H1 (cell line): ENCODE data around the gene OR5H1. TPM values are rescaled to one million over a fixed set of nuclear protein-coding genes. Genes with fewer than 3 reads are reported as not detected.

Experiments used
- CTCF ChIA-PET: fragments of 300-600 bp; sonication (Branson Sonifier 250); formaldehyde crosslinking; loops from one replicate; lab custom pipeline; 2021; ENCODE audit not compliant: partially characterized antibody; lab: Charles Lee
- POLR2A ChIA-PET: fragments of 300-600 bp; sonication (Branson Sonifier 250); formaldehyde crosslinking; loops from one replicate; lab custom pipeline; 2021; ENCODE audit warnings: inconsistent platforms; ENCODE audit not compliant: partially characterized antibody; lab: Charles Lee
- DNase-seq, 2 experiments: peaks; one replicate each; pipeline versions ENCODE4 v3.0.0 to v3.0.0-alpha.2; 2010 to 2022; ENCODE audit warnings: low spot score in 2 of 2, low read depth in 1 of 2, mixed read lengths in 1 of 2
- FAIRE-seq: peaks from 2 replicates; lab custom pipeline; 2011; peaks lifted over from hg19 to GRCh38; lab: Jason Lieb, UNC
- H2AFZ ChIP-seq: 2 replicates; pipeline ENCODE4 v1.8.1; 2012; ENCODE audit warnings: low read length, inconsistent platforms
- H2AK5ac ChIP-seq: 2 replicates; pipeline ENCODE4 v1.6.1; 2013; ENCODE audit warnings: low read depth, low read length
- H2BK120ac ChIP-seq: replicated peaks from 2 replicates; pipeline ENCODE3; 2013; ENCODE audit warnings: low read depth, low read length, inconsistent platforms
- H2BK12ac ChIP-seq: 2 replicates; pipeline ENCODE4 v1.6.1; 2013; ENCODE audit warnings: low read depth, low read length
- H2BK15ac ChIP-seq: 2 replicates; pipeline ENCODE4 v1.6.1; 2013; ENCODE audit warnings: low read length
- H2BK20ac ChIP-seq: 2 replicates; pipeline ENCODE4 v1.6.1; 2013; ENCODE audit warnings: low read length
- H2BK5ac ChIP-seq: 2 replicates; pipeline ENCODE4 v1.6.1; 2013; ENCODE audit warnings: low read depth, low read length
- H3K14ac ChIP-seq: 2 replicates; pipeline ENCODE4 v1.6.1; 2013; ENCODE audit warnings: inconsistent platforms; ENCODE audit not compliant: insufficient read length
- H3K18ac ChIP-seq: 2 replicates; pipeline ENCODE4 v1.6.1; 2013; ENCODE audit warnings: low read length; ENCODE audit errors: extremely low read depth
- H3K23ac ChIP-seq: 2 replicates; pipeline ENCODE4 v1.6.1; 2013; ENCODE audit warnings: inconsistent platforms; ENCODE audit not compliant: insufficient read length
- H3K23me2 ChIP-seq: 2 replicates; pipeline ENCODE4 v1.6.1; 2013; ENCODE audit warnings: low read depth, low read length
- H3K27ac ChIP-seq: 2 replicates; pipeline ENCODE4 v1.6.1; 2011; ENCODE audit warnings: low read depth, low read length, inconsistent platforms
- H3K27me3 ChIP-seq, 4 experiments: replicated peaks in 1 of 4; 1 replicate in 1 of 4; 2 replicates in 3 of 4; pipeline versions ENCODE4 v1.6.1 to v1.8.1; 2011 to 2013; ENCODE audit warnings: low read length in 3 of 4, mild to moderate bottlenecking in 3 of 4, inconsistent platforms in 2 of 4, mixed read lengths in 2 of 4, moderate library complexity in 1 of 4; ENCODE audit not compliant: control insufficient read depth in 3 of 4, insufficient read depth in 3 of 4; ENCODE audit errors: extremely low read depth in 1 of 4
- H3K36me3 ChIP-seq, 4 experiments: 2 replicates each; pipeline versions ENCODE4 v1.6.1 to v1.8.1; 2011 to 2013; ENCODE audit warnings: mild to moderate bottlenecking in 4 of 4, low read length in 3 of 4, moderate library complexity in 2 of 4, control low read depth in 1 of 4, inconsistent platforms in 1 of 4; ENCODE audit not compliant: insufficient read depth in 4 of 4, control insufficient read depth in 2 of 4
- H3K4ac ChIP-seq: replicated peaks from 2 replicates; pipeline ENCODE3; 2013; ENCODE audit warnings: low read length, low read depth, mixed read lengths, inconsistent platforms; ENCODE audit not compliant: insufficient read length
- H3K4me1 ChIP-seq, 4 experiments: replicated peaks in 1 of 4; 1 replicate in 1 of 4; 2 replicates in 3 of 4; pipeline versions ENCODE4 v1.6.1 to v1.8.1; 2011 to 2013; ENCODE audit warnings: low read length in 3 of 4, inconsistent platforms in 2 of 4, mixed read lengths in 1 of 4; ENCODE audit not compliant: insufficient read depth in 4 of 4, control insufficient read depth in 3 of 4
- H3K4me2 ChIP-seq, 2 experiments: 2 replicates each; pipeline versions ENCODE4 v1.6.1 to v1.8.1; 2011 to 2013; ENCODE audit warnings: low read depth in 2 of 2, low read length in 2 of 2, control low read depth in 1 of 2, inconsistent platforms in 1 of 2, mild to moderate bottlenecking in 1 of 2; ENCODE audit not compliant: insufficient read depth in 1 of 2
- H3K4me3 ChIP-seq, 4 experiments: fragments of 200-600, 300-600 bp in 1 of 4; sonication (generic), shearing (Covaris generic), sonication (Bioruptor Twin) in 1 of 4; 2 replicates each; pipeline versions ENCODE4 v1.5.1 to v1.8.1; 2011 to 2016; ENCODE audit warnings: low read length in 4 of 4, low read depth in 3 of 4, control low read depth in 2 of 4, inconsistent platforms in 2 of 4, mild to moderate bottlenecking in 2 of 4, mixed read lengths in 1 of 4, moderate library complexity in 1 of 4; ENCODE audit not compliant: insufficient read depth in 2 of 4; ENCODE audit errors: extremely low read depth in 1 of 4
- H3K56ac ChIP-seq: replicated peaks from 2 replicates; pipeline ENCODE3; 2013; ENCODE audit warnings: low read depth, mild to moderate bottlenecking, mixed read lengths, low read length, inconsistent platforms; ENCODE audit not compliant: insufficient read length
- H3K79me1 ChIP-seq: 2 replicates; pipeline ENCODE4 v1.6.1; 2013; ENCODE audit warnings: low read depth, low read length, control low read depth
- H3K79me2 ChIP-seq, 2 experiments: 2 replicates each; pipeline versions ENCODE4 v1.6.1 to v1.8.1; 2012 to 2013; ENCODE audit warnings: low read length in 2 of 2, mild to moderate bottlenecking in 2 of 2, inconsistent platforms in 1 of 2; ENCODE audit not compliant: insufficient read depth in 2 of 2, control insufficient read depth in 1 of 2
- H3K9ac ChIP-seq, 4 experiments: replicated peaks in 1 of 4; 1 replicate in 1 of 4; 2 replicates in 3 of 4; pipeline versions ENCODE4 v1.6.1 to v1.8.1; 2011 to 2013; ENCODE audit warnings: low read depth in 3 of 4, low read length in 3 of 4, control low read depth in 2 of 4, mild to moderate bottlenecking in 2 of 4, moderate library complexity in 2 of 4, inconsistent platforms in 1 of 4; ENCODE audit errors: extremely low read depth in 1 of 4
- H3K9me3 ChIP-seq, 2 experiments: 2 replicates each; pipeline versions ENCODE4 v1.6.1 to v1.8.1; 2012 to 2013; ENCODE audit warnings: mild to moderate bottlenecking in 2 of 2, moderate library complexity in 2 of 2, control low read depth in 1 of 2, inconsistent platforms in 1 of 2, low read depth in 1 of 2, low read length in 1 of 2, mixed read lengths in 1 of 2; ENCODE audit not compliant: insufficient read depth in 2 of 2
- H4K20me1 ChIP-seq, 2 experiments: replicated peaks in 1 of 2; 2 replicates each; pipeline versions ENCODE3 to v1.8.1; 2011 to 2013; ENCODE audit warnings: inconsistent platforms in 2 of 2, low read length in 2 of 2, mild to moderate bottlenecking in 1 of 2; ENCODE audit not compliant: insufficient read depth in 2 of 2, control insufficient read depth in 1 of 2
- H4K5ac ChIP-seq: 2 replicates; pipeline ENCODE4 v1.6.1; 2013; ENCODE audit warnings: low read length, low read depth, mixed read lengths, inconsistent platforms; ENCODE audit not compliant: insufficient read length
- H4K8ac ChIP-seq: 2 replicates; pipeline ENCODE4 v1.8.0; 2013; ENCODE audit warnings: mild to moderate bottlenecking, moderate library complexity, low read length, inconsistent platforms; ENCODE audit not compliant: insufficient read depth; ENCODE audit errors: extremely low read depth
- H4K91ac ChIP-seq: replicated peaks from 2 replicates; pipeline ENCODE3; 2013; ENCODE audit warnings: low read length, mixed read lengths, inconsistent platforms; ENCODE audit not compliant: insufficient read length
- KDM4A ChIP-seq: IDR thresholded peaks from one replicate; pipeline ENCODE4 v1.7.1; 2012; ENCODE audit warnings: low read depth, mild to moderate bottlenecking, moderate library complexity, low read length, inconsistent platforms; ENCODE audit not compliant: severe bottlenecking
- KDM5A ChIP-seq: fragments of 200-600 bp; IDR thresholded peaks from 2 replicates; pipeline ENCODE4 v1.7.1; 2012; ENCODE audit warnings: mild to moderate bottlenecking, low read length, inconsistent platforms, mixed read lengths
- WGBS, 2 experiments: shearing (Covaris generic) in 1 of 2; methylation state at CpG; one replicate each; pipeline versions ENCODE4 v1.1.6 to v1.1.7; 2013 to 2015; ENCODE audit warnings: low lambda C conversion rate in 2 of 2, mixed read lengths in 2 of 2, inconsistent platforms in 1 of 2, low coverage in 1 of 2, missing lambda C conversion rate in 1 of 2; ENCODE audit not compliant: insufficient replicate concordance in 2 of 2, insufficient coverage in 1 of 2, insufficient read length in 1 of 2; ENCODE audit errors: extremely low coverage in 1 of 2, missing lambda C conversion rate in 1 of 2; 5-methylcytosine and 5-hydroxymethylcytosine counted together
- polyA plus RNA-seq, 7 experiments: library from polyadenylated mRNA; depleted of rRNA in 3 of 7; stranded (reverse) in 5 of 7; unstranded in 2 of 7; fragments of >200 nt in 5 of 7; fragments of 200-250 nt in 2 of 7; gene quantifications; 1 replicate in 5 of 7; 2 replicates in 1 of 7; 4 replicates in 1 of 7; pipeline versions ENCODE4 v1.2.1 to v1.2.3, GENCODE V29; 2011 to 2013; ENCODE audit warnings: missing spikeins in 2 of 7, mixed read lengths in 2 of 7
- total RNA-seq: library from RNA; stranded (reverse); fragmentation: NEBNext Ultra II Directional; extraction: Animal tissue kit (Norgen Biotek cat#: 25700); gene quantifications from 2 replicates; pipeline ENCODE4 v1.2.1, GENCODE V29; 2021

The OR5H1 gene
- total and polyA plus RNA-seq, 2 of the 8 experiments (the other 6 are each of a cell fraction or from before 2014, with no cell fraction given), result not detected

DNA sequence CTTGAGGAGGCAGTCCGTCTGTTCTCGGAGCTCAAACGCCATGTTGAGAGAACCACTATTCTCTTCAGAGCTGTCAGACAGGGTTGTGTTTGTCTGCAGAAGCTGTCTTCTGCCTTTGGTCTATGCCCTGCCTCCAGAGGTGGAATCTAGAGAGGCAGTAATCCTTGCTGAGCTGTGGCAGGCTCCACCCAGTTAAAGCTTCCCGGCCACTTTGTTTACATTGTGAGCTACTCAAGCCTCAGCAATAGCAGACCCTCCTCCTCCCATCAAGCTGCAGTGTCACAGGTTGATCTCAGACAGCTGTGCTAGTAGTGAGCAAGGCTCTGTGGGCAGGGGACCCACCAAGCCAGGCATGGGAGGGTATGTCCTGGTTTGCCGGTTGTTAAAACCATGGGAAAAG lies 34.6 kb upstream of the OR5H1 start:
- H3K36me3 ChIP-seq, result no peaks in the 10 kb centered on the region
- WGBS, 2 experiments, result 91% methylated on average over 5 of the region's 5 CpGs; no CpG with 5 or more reads in 1 of the 2 experiments
- no peaks in the 10 kb centered on the region for H3K79me2 ChIP-seq
- H2BK5ac ChIP-seq, result no peak overlapping the region
- H4K8ac ChIP-seq, result no peak overlapping the region
- no peak overlapping the region for H2AK5ac ChIP-seq
- FAIRE-seq (no peak), DNase-seq (no peak)
- H4K20me1 ChIP-seq, result no peaks in the 10 kb centered on the region
- CTCF ChIA-PET, result interaction anchor here (1.0 kb wide), 1 partner anchor 23 kb away, joined by 3 read pairs; no protein-coding TSS in a partner anchor
- no peak overlapping the region for H3K23ac ChIP-seq
- H3K9ac ChIP-seq, result no peak overlapping the region
- no peak overlapping the region for H2AFZ ChIP-seq
- H4K5ac ChIP-seq, result no peak overlapping the region
- H3K9me3 ChIP-seq, result peaks cover 0 to 3% of the 10 kb centered on the region in 2 experiments; a peak in 1 of 4 replicates
- no peak overlapping the region for H3K27ac ChIP-seq
- H2BK15ac ChIP-seq, result no peak overlapping the region
- H2BK12ac ChIP-seq, result no peak overlapping the region
- H3K79me1 ChIP-seq, result no peaks in the 10 kb centered on the region
- H3K4me3 ChIP-seq, result no peak overlapping the region
- H2BK120ac ChIP-seq, result no peak overlapping the region
- H3K4me1 ChIP-seq, result no peaks in the 10 kb centered on the region
- no peak overlapping the region for H3K18ac ChIP-seq
- no peak overlapping the region for H3K4me2 ChIP-seq
- TF ChIP-seq KDM5A, result no peak
- no peak for TF ChIP-seq KDM4A
- TF ChIP-seq, all 59 proteins: peak for 0
- no peak overlapping the region for H3K56ac ChIP-seq
- no peak overlapping the region for H3K4ac ChIP-seq
- H3K23me2 ChIP-seq, result no peaks in the 10 kb centered on the region
- no peak overlapping the region for H4K91ac ChIP-seq
- no peak overlapping the region for H3K14ac ChIP-seq
- H3K27me3 ChIP-seq, result no peaks in the 10 kb centered on the region
- no peak overlapping the region for H2BK20ac ChIP-seq
- POLR2A ChIA-PET, result no interaction called here
